Measurements from ENCODE around the gene FBXL2. TPM values are rescaled to one million over a fixed set of nuclear protein-coding genes. Genes with fewer than 3 reads are reported as not detected.

FBXL2 gene
- total RNA-seq, 1 donor from 2014 or later = 8.1 TPM

DNA sequence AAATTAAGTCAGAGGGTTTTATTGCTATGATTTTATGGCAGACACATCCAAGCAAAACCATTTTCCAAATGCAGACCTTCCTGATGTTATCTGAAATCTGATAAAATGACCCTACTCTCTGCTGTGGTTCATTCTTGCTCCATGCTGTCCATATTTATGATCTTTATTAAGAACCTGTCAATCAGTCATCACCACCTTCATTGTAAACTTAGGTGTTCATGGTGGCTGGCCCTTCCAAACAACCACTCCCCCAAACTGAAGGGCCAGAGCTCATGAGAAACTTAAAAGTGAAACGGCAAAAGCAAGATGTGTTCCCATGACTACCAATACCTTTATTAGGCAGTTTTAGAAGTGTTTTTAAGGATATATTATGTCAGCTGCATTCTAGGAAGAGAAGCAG is 109.4 kb downstream of the FBXL2 start:
- H3K4me3 ChIP-seq = no peak overlapping the region
- intact Hi-C loops (cut with DNase I) = no loop called here
- no peak overlapping the region for H3K27ac ChIP-seq
- no peak for ATAC-seq
- TF ChIP-seq, protein P1, sequence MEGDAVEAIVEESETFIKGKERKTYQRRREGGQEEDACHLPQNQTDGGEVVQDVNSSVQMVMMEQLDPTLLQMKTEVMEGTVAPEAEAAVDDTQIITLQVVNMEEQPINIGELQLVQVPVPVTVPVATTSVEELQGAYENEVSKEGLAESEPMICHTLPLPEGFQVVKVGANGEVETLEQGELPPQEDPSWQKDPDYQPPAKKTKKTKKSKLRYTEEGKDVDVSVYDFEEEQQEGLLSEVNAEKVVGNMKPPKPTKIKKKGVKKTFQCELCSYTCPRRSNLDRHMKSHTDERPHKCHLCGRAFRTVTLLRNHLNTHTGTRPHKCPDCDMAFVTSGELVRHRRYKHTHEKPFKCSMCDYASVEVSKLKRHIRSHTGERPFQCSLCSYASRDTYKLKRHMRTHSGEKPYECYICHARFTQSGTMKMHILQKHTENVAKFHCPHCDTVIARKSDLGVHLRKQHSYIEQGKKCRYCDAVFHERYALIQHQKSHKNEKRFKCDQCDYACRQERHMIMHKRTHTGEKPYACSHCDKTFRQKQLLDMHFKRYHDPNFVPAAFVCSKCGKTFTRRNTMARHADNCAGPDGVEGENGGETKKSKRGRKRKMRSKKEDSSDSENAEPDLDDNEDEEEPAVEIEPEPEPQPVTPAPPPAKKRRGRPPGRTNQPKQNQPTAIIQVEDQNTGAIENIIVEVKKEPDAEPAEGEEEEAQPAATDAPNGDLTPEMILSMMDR (IDR thresholded peaks at IDR 0.05) = no peak
- H3K36me3 ChIP-seq = peaks cover 77% of the 10 kb centered on the region
- no peaks in the 10 kb centered on the region for H3K27me3 ChIP-seq (ENCODE audit: low read depth)
- no peak for DNase-seq
- H3K9me3 ChIP-seq = no peaks in the 10 kb centered on the region
- H3K4me1 ChIP-seq = no peaks in the 10 kb centered on the region

DNA sequence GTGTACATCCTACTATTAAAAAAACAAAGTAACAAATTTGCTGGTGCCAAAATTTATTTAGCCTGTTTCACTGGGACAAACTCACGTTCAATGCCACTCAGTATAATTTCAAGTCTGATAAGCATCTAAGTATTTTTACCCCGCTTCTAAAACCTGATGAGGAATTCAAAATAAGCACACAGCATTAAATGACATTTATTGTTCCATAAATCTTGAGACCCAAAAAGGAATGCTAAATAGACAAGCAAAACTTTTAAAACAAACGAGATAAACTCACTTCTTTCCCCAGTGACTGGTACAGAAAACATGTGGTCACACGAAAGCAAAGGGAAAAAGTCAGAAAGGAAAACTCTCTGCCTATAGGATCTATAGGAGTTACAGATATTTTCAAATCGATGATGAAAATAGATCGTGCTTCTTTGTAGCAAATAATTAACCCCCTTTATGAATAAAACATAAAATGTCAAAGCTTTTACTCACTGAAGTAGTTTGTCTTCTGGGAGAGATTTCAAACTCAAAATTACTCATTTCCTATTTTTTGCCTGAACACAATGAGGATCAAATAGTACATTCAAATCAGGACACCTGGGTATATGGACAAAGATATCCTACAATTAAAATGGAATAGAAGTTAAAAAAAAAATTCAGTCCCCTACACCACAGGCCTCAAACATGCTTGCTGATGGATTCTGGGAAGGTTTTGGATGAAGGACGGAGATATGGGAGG is 111.3 kb downstream of the FBXL2 start:
- no peaks in the 10 kb centered on the region for H3K27me3 ChIP-seq (ENCODE audit: low read depth)
- ATAC-seq (no peak), DNase-seq (no peak)
- intact Hi-C loops (cut with DNase I) = no loop called here
- TF ChIP-seq, protein P1 (IDR thresholded peaks at IDR 0.05) = no peak
- H3K36me3 ChIP-seq = peaks cover 95% of the 10 kb centered on the region
- no peak overlapping the region for H3K4me3 ChIP-seq
- H3K4me1 ChIP-seq = no peaks in the 10 kb centered on the region
- no peaks in the 10 kb centered on the region for H3K9me3 ChIP-seq
- H3K27ac ChIP-seq = no peak overlapping the region

DNA sequence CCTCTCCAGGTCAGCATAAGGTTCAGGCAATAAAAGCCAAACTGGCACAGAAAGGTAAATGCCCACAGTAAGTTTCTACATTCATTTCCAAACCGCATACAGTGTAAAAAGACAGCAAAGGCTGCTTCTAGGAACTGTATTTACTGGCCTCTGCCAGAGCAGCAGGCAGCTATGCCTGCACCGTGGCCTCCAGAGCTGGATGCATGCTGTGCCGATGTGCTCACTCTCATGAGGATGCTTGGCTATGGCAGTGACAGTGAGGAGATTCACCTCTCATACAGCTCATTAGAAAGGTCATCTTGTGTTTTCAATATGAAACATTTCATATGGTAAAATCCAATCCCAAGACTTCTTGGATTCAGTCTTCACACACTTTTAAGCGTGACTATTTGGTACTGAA is 112.7 kb downstream of the FBXL2 start:
- H3K36me3 ChIP-seq = peaks cover 99% of the 10 kb centered on the region
- peak in 1 of 2 donors; percentile 21 for ATAC-seq
- intact Hi-C loops (cut with DNase I) = no loop called here

GRCh38 chr3:33391255-33391995 is 114.2 kb downstream of the FBXL2 start:
- H3K27ac ChIP-seq = no peak overlapping the region
- H3K27me3 ChIP-seq (ENCODE audit: low read depth) = no peaks in the 10 kb centered on the region
- H3K36me3 ChIP-seq = peaks cover 99% of the 10 kb centered on the region
- H3K4me3 ChIP-seq = no peak overlapping the region
- TF ChIP-seq, protein P1 (IDR thresholded peaks at IDR 0.05) = no peak
- no peaks in the 10 kb centered on the region for H3K9me3 ChIP-seq
- intact Hi-C loops (cut with DNase I) = no loop called here
- ATAC-seq (no peak), DNase-seq (no peak)
- no peaks in the 10 kb centered on the region for H3K4me1 ChIP-seq

More for the DNA sequence above, 112.7 kb downstream of the FBXL2 start:
- no peak overlapping the region for H3K27ac ChIP-seq
- no peak overlapping the region for H3K4me3 ChIP-seq
- no peaks in the 10 kb centered on the region for H3K4me1 ChIP-seq
- DNase-seq = no peak
- H3K27me3 ChIP-seq (ENCODE audit: low read depth) = no peaks in the 10 kb centered on the region
- TF ChIP-seq, protein P1 (IDR thresholded peaks at IDR 0.05) = no peak
- H3K9me3 ChIP-seq = no peaks in the 10 kb centered on the region

DNA sequence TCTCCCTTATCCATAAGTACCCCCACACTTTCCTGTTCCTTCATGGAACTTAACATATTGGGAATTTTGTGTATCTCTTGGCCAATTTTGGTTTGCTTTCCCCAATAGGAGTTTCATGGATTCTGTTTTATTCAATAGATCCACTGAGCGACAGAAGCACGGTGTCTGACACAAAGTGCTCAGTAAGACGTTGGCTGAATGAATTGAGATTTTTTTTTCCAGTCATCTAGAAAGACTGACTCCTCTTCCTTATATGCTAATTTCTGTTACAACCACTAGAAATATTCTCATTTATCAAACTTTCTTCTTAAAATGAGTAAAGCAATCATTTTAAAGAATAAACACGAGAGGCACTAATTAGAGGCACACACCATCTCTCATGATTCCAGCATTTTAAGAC is 114.9 kb downstream of the FBXL2 start:
- ATAC-seq (no peak), DNase-seq (no peak)
- Histone ChIP-seq H3K4me1 (no peaks in the 10 kb centered on the region), H3K4me3 (no peak overlapping the region), H3K27me3 (ENCODE audit: low read depth) (no peaks in the 10 kb centered on the region), H3K9me3 (no peaks in the 10 kb centered on the region), H3K27ac (no peak overlapping the region), H3K36me3 (peaks cover 99% of the 10 kb centered on the region)
- TF ChIP-seq, protein P1 (IDR thresholded peaks at IDR 0.05) = no peak
- intact Hi-C loops (cut with DNase I) = no loop called here
